HG02970 (cell line): Measurements from ENCODE around the gene CNDP1.
"Not testable (repeated sequence)": the region's sequence is repeated elsewhere in the genome, so short reads cannot be mapped to it uniquely, and the experiment has no call there.

Experiments used
- ATAC-seq: cut with Tn5 transposase; IDR thresholded peaks from one replicate; pipeline ENCODE4 v1.9.1; 2021; ENCODE audit warnings: mild to moderate bottlenecking, moderate library complexity, moderate number of reproducible peaks; ENCODE audit not compliant: unreplicated experiment, low FRiP score

Gene CNDP1

DNA sequence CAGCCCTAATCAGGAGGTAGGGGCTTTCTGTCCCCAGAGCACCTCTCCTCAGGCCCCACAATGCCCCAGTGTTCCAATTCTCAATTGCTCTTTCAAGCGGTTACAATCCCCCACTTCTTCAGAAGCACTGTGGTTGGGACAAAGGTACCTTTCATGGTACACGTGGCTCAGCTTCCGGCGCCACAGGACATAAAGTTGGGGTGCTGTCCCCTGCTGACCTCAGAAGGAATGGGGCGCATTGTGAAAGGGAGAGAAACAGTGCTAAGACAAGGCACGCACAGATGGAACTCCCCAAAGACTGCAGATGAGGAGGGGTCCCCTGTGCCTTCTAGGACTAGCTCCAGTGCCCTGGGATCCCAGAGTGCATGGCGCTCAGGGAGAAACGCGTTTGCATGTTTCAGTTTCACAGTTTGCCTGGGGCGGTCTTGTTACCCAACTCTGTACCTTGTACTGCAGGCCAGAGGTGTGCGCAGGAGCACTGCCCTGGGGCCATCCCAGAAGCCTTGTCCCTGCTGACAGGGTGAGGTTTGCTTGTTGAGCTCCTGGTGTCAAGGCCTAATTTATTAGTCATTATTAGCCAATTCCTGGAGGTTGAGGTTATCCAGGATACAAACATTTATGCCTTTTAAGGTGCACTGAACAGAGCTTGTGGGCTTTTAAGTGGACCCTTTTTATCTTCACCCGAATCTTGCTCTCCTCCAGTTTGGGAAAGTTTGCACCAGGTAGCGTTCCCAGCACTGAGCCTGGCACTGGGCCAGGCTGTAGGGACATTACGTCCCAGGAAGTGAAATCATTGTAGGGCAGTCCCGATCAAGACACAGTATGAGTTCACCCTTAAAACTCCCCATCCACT is 7.6 kb downstream of the CNDP1 start:
- no peak for ATAC-seq

DNA sequence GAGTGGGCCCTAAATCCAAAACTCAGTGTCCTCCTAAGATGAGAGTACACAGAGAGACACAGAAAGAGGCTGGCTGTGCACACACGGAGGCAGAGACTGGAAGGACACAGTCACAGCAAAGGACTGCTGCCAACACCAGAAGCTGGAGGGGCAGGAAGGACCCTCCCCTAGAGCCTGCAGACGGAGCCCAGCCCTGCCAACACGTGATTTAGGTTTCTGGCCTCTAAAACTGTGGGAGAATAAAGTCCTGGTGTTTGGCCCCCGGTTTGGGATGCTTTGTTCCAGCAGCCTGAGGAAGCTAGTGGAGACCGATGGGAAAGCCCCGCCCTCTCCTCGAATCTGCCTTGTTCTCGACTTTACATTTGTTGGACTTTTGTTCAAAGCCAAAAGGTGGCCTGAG is 10.6 kb downstream of the CNDP1 start:
- ATAC-seq: no peak

DNA sequence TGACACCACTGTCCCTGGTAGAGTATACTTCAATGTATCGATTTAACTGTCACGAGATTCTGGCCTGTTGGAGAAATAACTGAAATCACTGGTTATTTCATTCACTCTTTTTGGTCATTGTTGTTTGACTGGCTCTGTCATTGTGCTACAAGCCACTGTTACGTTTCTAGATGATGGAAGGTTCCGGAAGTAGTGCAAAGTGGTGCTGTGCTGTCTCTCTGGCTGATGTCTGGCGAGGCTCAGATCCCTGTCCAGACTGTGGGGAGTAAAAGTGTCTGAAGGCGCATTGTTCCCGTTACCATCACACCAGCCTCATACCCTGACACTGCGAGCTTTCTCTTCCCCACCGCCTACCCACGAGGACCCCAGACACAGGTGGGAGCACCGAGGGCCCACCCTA is 11.7 kb downstream of the CNDP1 start:
- ATAC-seq: no peak

DNA sequence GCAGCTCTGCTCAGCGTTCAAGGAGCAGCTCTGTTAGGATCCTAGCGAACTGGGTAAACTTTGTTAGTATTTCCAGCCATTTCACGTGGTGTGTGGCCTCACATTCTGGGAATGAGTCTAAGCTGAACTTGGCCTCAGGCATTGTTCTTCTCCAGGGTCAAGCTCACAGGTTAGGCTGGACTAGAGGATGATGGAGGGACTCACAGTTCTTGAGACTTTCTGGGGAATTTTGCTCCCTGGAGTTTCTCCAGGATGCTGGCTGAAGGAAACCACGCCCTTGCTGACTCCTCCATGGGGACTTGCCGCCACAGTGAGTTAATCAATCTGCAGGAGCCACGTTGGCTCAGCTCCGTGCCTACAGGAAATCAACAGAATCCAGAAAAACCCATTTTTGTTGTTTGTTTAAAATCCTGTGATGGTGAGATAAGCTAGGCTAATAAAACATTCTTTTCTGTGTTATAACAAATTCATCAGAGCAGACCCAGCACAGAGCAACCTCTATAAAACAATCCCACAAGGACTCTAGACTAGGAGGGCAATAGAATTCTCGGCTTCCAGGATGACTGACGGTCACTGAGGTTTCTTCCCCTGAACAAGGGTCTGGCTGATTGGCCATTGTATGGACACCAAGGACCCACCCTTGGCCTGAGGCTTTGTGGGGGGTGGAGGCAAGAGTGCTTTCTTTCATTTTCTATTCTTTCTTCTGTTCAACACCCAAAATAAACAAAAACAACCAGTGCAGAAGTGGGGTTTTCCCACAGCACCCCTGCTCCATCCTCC is 12.6 kb downstream of the CNDP1 start:
- ATAC-seq: no peak

DNA sequence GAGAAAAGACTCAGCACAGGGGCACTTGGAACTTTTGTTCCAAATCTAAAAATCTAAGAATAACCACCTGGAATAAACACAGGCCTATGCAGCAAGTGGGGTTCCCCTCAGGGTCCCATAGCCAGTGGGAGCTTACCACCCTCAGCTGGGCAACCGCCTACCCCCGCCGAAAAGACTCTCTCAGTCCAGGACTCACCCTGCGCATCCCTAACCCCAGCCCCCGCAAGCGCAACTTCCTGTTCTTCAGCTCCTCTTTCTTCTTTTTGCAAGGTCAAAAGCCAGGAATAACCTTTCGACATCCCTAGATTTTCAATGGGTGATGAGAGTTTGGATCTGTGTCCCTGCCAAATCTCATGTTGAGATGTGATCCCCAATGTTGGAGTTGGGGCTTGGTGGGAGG is 13.6 kb downstream of the CNDP1 start:
- ATAC-seq: no peak

DNA sequence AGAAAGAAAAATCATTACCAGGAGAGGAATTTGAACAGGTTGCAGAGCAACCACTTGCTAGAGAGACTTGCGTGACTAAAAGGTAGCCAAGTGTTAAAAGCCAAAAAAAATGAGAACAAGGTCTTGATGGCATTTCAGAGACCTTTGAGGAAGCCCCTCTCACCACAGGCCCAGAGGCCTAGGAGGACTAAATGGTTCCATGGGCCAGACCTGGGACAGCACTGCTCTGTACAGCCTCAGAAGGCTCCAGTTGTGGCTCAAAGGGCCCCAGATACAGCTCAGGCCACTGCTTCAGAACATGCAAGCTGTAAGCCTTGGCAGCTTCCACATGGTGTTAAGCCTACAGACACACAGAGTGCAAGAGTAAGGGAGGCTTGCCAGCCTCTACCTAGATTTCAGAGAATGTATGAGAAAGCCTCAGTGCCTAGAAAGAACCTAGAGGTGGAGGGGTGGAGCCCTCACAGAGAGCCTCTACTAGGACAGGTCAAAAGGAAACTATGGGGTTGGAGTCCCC is 15.3 kb downstream of the CNDP1 start:
- ATAC-seq: no peak

DNA sequence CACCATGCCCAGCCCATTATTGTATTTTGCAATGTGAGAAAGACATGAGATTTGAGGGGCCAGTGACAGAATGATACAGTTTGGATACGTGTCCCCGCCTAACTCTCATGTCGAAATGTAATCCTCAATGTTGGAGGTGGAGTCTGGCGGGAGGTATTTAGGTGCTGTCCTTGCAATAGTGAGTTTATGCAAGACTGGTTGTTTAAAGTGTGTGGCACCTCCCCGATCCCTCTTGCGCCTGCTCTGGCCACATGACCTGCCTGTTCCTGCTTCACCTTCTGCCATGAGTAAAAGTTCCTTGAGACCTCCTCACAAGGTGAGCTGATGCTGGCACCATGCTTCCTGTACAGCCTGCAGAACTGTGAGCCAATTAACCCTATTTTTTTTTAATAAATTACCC is 16.6 kb downstream of the CNDP1 start:
- no peak for ATAC-seq

DNA sequence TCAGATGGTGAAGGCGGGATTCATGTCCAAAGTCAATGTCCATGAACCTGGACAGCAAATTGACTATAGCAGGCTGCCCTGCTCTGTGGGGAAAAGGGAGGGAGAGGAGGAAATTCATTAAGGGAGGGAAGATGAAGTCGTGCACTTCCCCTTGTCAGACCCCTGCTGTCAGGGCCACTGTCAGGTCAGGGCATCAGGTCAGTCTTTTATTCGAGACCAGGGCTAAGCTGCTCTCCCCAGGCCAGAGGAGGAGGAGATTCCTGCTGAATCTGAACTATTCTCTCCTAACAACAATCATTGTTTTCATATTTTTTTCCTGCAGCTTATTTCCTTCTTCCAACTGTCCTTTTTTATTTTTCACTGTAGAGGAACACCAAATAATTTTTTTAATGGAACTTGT is 17.2 kb downstream of the CNDP1 start:
- no peak for ATAC-seq

DNA sequence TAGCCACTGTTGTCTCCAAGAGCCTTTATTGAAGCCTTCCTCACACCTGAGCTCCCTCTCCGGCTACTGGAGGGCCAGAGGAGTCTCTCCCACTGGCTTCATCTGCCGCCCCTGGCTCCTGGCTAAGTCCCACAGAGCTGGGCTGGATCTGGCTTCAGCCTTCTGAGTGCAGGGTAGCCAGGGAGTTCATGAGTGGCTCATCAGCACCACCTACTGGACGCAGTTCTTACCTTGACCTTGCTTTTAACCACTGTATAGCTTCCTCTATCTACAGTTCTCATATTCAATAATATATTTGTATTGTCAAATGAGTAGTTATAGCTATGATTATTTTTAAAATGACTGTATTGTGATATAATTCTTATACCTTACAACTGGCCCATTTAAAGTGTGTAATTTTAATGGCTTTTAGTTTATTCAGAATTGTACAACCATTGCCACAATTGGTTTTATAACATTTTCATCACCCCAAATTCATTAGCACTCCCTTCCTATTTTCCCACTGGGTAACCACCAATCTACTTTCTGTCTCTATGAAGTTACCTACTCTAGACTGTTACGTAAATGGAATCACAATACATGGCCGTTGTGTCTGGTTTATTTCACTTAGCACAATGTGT is 17.7 kb downstream of the CNDP1 start:
- ATAC-seq: no peak

DNA sequence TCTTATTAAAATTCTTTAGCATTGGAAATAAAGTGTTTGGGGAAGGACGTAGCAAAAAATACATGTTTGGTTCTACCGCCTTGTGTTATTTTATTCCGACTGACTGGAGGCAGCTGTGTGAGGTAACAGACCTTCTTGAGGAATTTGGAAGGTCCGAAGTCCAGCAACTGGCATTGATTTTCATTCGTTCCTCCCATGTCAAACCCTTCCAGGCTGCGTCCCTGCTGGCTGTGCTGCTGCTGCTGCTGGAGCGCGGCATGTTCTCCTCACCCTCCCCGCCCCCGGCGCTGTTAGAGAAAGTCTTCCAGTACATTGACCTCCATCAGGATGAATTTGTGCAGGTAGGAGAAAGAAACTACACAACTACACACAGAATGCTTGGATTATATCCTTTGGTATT is 21.8 kb downstream of the CNDP1 start:
- ATAC-seq: no peak

DNA sequence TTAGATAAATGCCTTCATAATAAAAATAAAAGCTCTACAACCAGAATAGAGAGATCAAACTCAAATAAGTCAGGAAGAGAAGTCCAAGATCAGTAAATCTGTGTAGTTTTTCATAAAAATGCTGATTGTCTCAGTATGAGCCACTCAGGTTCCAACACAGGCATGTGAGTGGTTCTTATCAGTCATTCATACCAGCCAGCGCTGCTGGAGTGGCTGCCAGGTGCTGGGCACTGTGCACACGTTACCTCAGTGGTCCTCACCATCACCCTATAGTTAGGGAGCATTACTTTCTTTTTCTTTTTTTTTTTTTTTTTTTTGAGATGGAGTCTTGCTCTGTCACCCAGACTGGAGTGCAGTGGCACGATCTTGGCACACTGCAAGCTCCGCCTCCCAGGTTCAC is 23.8 kb downstream of the CNDP1 start:
- no peak for ATAC-seq

DNA sequence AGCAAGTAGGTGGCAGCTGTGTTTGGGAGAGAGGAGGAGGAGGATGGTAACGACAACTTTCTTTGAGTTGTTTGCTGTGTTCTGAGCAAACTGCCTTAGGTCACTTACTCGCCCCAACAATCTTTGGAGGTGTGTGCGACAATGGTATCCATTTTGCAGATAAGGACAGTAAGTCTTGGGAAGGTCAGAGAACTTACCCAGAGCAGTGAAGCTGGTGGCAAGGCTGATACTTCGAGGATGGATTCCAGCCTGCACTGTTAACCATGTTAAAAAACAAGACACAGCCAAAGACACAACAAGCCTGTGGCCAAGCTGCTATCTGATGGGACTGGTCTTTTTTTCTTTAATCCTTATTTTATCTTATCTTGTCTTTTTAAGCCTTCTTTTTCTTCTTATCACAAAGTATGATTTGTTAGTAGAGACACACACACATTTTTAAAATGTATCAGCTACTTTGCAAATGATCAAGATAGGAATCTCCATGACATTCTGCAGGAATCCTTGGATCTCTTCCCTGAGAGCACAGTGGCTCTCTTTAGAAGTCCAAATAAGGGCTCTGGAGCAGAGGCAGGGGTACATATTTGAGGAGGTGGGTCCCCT is 27.9 kb downstream of the CNDP1 start:
- no peak for ATAC-seq

DNA sequence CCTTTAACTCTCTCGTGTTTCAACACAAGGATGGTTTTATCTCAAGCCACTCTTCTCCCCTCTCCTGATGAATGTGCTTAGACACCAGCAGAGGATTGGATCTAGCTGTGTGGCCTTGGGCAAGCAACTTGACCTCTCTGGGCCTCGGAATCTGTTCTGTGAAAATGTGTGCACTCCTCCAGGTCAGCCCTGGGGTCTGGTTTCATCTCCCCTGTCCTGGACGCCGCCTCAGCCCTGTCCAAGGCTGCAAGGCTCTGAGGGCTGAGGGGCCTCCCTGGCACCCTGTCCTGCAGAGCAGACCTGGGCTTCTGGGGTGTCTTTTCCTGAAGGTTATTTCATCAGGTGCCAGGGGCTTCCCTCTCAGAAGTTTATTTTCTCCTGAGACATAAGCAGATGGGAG is 28.5 kb downstream of the CNDP1 start:
- no peak for ATAC-seq

DNA sequence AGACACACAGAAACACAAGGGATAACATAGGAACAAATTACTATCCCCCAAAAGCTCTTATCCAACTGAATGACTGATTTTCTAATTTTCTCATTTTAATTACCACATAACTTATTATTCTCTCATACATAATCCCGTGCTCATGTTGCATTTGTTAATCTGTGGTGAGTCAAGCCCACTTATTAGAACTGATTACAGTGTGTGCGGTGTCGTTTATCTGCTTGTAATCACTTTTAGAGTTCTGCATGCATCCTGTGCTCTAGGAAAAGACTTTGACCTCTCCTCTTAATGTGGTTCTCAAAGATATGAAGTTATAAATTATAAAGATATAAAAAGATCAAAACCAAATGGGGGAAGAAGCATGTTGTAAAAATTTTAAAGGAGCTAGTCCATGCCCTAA is 29.7 kb downstream of the CNDP1 start:
- ATAC-seq: no peak

DNA sequence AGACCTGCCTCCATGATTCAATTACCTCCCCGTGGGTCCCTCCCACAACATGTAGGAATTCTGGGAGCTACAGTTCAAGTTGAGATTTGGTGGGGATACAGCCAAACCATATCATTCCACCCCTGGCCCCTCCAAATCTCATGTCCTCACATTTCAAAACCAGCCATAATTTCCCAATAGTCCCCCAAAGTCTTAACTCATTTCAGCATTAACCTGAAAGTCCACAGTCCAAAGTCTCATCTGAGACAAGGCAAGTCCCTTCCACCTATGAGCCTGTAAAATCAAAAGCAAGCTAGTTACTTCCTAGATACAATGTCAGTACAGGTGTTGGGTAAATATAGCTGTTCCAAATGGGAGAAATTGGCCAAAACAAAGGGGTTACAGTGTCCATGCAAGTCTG is 30.9 kb downstream of the CNDP1 start:
- not testable (repeated sequence) for ATAC-seq

DNA sequence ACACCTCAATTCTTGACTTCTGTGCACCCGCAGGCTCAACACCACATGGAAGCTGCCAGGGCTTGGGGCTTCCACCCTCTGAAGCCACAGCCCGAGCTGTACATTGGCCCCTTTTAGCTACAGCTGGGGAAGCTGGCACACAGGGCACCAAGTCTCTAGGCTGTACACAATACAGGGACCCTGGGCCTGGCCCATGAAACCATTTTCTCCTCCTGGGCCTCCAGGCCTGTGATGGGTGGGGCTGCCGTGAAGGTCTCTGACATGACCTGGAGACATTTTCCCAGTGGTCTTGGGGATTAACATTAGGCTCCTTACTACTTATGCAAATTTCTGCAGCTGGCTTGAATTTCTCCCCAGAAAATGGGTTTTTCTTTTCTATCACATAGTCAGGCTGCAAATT is 31.7 kb downstream of the CNDP1 start:
- ATAC-seq: not testable (repeated sequence)

DNA sequence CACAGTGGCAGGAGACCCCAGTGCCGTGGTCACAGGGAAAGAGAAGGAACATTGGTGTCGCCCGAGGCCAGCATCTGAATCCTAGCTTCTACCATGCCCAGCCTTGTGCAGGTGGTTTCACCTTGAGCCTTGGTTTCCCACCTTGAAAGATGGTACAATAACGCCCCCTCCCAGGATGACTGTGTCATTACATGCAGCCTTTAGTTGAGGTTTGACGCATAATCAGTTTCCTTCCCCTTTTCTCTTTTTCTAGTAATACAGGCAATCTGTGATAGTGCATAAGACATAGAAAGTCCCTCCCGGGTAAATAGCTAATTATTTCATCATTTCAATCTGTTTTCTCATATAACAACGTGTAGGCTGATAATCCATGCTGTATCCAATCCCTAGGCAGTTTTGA is 33.5 kb downstream of the CNDP1 start:
- no peak for ATAC-seq

DNA sequence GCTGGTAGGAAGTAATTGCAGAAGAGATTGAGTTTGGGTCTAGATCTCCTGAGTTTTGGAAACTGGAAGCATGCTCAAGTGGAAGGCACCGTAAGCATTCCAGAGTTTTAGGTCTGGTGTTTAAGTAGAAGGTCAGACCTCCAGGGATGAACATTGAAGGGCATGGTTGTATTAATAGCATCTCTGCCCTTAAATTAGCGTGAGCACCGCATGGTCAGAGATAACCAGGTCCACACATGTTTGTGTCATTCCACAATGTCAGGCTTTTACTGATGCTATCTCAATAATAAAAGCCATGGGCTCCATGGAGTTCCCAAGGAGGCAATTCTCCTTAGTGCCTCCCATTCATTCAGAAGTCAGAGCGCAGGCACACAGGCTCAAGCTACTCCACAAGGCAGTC is 35.1 kb downstream of the CNDP1 start:
- no peak for ATAC-seq

DNA sequence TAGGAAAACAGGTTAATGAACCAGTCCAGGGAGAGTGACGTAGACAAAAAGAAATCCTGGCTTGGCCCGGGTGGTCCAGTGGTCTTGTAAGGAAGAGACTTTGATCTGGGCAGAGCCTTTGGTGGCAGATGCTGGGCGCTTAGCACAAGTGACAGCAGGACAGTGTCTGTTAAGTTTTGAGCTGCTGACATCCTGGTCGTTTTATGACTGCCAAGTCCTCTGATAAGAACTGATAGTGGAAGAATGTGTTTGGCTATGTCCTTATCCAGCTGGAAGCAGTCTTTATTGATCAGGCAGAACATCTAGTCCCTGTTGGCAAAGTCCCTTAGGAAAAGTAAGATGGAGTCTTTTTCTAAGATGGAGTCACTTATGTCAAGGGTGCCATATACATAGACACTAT is 36.0 kb downstream of the CNDP1 start:
- ATAC-seq: no peak

DNA sequence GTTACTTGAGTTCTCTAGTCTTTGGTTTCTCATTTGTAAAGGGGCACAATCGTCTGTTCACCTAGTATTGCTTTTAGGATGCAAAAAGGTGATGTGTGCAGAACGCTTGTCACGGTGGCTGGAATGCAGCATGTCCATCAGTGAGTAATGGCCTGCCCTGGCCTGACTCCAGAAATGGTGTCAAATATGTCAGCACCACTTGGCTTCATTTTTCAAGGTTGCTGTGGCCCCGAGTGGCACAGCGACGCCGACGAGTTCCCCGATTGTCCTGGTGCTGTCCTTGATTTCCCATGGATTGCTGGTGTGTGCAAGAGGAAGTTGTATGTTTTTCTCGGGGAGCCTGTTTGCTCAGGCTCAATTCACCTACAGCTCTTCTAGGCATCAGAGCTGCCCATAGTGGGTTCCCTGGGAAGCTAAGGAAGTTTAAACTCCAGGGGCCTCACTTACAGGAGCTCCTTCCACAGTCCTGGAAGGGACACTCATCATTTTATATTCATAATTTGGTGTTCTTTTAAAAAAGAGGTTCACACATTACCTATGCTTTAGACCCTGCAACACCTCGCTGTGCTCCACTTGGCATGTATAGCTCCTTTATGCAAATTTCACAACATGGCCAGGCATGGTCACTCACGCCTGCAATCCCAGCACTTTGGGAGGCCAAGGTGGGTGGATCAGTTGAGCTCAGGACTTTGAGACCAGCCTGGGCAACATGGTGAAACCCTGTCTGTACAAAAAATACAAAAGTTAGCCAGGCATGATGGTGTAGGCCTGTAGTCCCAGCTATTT is 37.8 kb downstream of the CNDP1 start:
- no peak for ATAC-seq
